ENCODE measurements around the gene CFAP61. TPM values are rescaled to one million over a fixed set of nuclear protein-coding genes. Genes with fewer than 3 reads are reported as not detected.
"Not testable (repeated sequence)": the region's sequence is repeated elsewhere in the genome, so short reads cannot be mapped to it uniquely, and the experiment has no call there.

CFAP61 gene
- total RNA-seq, 6 experiments from 2014 or later: 0.26 TPM; not detected in 5

DNA sequence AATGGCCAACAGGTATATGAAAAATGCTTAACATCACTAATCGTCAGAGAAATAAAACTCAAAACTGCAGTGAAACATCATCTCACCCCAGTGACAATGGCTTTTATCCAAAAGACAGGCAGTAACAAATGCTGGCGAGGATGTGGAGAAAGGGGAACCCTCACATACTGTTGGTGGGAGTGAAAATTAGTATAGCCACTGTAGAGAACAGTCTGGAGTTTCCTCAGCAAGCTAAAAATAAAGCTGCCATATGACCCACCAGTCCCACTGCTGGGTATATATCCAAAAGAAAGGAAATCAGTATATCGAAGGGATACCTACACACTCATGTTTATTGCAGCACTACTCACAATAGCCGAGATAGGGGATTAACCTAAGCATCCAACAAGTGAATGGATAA, 292.1 kb downstream of the CFAP61 start:
- Mint-ChIP-seq H3K9me3 (no peaks in the 10 kb centered on the region), H3K4me3 (no peak overlapping the region), H3K27me3 (ENCODE audit: insufficient read depth) (peaks cover 11% of the 10 kb centered on the region), H3K36me3 (ENCODE audit: low read depth) (no peaks in the 10 kb centered on the region), H3K4me1 (ENCODE audit: low read depth) (peaks cover 5% of the 10 kb centered on the region; the same call in 1 of the 2 replicates), H3K27ac (no peak overlapping the region)
- TF ChIP-seq CTCF (IDR thresholded peaks at IDR 0.05): no peak
- no peak for DNase-seq

DNA sequence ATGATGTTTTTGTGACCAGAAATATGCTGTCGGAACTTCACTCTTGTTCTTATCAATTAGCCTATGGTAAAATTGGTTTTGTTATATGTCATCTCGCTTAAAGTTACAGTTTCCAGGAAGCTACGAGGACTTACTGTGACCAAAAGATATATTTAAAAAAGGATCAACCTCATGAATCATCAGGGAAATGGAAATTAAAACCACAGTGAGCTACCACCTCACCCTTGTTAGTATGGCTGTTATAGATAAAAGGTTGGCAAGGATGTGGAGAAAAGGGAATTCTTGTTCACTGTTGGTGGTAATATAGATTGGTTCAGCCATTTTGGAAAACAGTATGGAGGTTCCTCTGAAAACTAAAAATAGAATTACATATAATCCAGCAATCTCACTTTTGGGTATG, 301.2 kb downstream of the CFAP61 start:
- DNase-seq: no peak
- no peaks in the 10 kb centered on the region for H3K4me1 Mint-ChIP-seq (ENCODE audit: low read depth)
- TF ChIP-seq CTCF (IDR thresholded peaks at IDR 0.05): no peak
- H3K36me3 Mint-ChIP-seq (ENCODE audit: low read depth): no peaks in the 10 kb centered on the region
- peaks cover 9% of the 10 kb centered on the region for H3K9me3 Mint-ChIP-seq
- no peaks in the 10 kb centered on the region; the same call in 1 of the 2 replicates for H3K27me3 Mint-ChIP-seq (ENCODE audit: insufficient read depth)
- no peak overlapping the region for H3K4me3 Mint-ChIP-seq
- H3K27ac Mint-ChIP-seq: no peak overlapping the region

- not testable (repeated sequence) for H3K36me3 Mint-ChIP-seq (ENCODE audit: low read depth); H3K4me1 Mint-ChIP-seq (ENCODE audit: low read depth); H3K9me3 Mint-ChIP-seq; H3K4me3 Mint-ChIP-seq; H3K27ac Mint-ChIP-seq; H3K27me3 Mint-ChIP-seq (ENCODE audit: insufficient read depth); DNase-seq
These were observed 303.2 kb downstream of the CFAP61 start for GRCh38 chr20:20355503-20355902.

DNA sequence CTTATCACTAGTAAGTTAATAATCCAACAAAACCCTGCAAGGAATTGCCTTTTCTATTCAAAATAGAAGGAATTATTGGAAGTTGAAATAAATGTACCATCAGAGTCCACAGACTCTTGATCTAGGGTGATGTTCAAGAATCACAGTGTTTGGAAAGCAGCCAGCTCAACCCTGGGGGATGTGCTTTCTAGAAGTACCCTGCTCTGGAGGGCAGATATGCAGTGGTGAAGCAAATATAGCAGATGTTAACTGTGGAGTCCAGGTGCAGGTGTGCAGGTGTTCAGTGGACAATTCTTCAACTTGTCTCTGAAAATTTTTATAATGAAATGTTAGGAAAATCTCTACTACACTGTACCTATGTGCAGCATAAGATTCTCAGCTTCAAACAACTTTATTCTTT, 306.5 kb downstream of the CFAP61 start:
- no peaks in the 10 kb centered on the region; the same call in 1 of the 2 replicates for H3K4me1 Mint-ChIP-seq (ENCODE audit: low read depth)
- no peak overlapping the region for H3K4me3 Mint-ChIP-seq
- no peak overlapping the region for H3K27ac Mint-ChIP-seq
- H3K27me3 Mint-ChIP-seq (ENCODE audit: insufficient read depth): peaks cover 23% of the 10 kb centered on the region
- no peaks in the 10 kb centered on the region for H3K36me3 Mint-ChIP-seq (ENCODE audit: low read depth)
- no peak for DNase-seq
- peaks cover 9% of the 10 kb centered on the region for H3K9me3 Mint-ChIP-seq
- TF ChIP-seq CTCF (IDR thresholded peaks at IDR 0.05): no peak

- Mint-ChIP-seq H3K4me3 (no peak overlapping the region), H3K27me3 (ENCODE audit: insufficient read depth) (peaks cover 27% of the 10 kb centered on the region), H3K27ac (no peak overlapping the region), H3K9me3 (peaks cover 5% of the 10 kb centered on the region; the same call in 1 of the 2 replicates), H3K36me3 (ENCODE audit: low read depth) (no peaks in the 10 kb centered on the region), H3K4me1 (ENCODE audit: low read depth) (no peaks in the 10 kb centered on the region; the same call in 1 of the 2 replicates)
- no peak for DNase-seq
- TF ChIP-seq CTCF (IDR thresholded peaks at IDR 0.05): no peak
These were observed 307.3 kb downstream of the CFAP61 start for GRCh38 chr20:20359628-20360027.

DNA sequence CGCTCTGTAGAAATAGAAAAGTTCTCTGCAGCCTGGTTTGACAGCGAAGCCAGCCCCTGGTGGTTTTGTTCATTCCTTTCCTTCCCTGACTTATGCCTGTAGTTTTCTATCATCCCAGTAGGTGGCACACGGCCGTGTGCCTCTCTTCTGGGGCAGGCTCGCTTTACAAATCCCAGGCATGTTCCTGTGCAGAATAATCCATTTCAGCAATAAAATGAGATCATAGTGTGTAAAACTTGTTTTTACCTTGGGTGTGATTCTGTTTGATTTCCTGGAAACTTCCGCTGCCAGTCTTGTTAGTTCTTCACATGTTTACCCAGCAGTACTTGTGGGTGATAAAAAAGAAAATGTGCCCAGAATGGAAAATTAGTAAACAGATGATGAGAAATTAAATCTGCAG, 308.1 kb downstream of the CFAP61 start:
- TF ChIP-seq CTCF (IDR thresholded peaks at IDR 0.05): peak; percentile 89
- Mint-ChIP-seq H3K27ac (no peak overlapping the region), H3K27me3 (ENCODE audit: insufficient read depth) (peaks cover 34% of the 10 kb centered on the region), H3K4me3 (no peak overlapping the region), H3K9me3 (no peaks in the 10 kb centered on the region), H3K36me3 (ENCODE audit: low read depth) (no peaks in the 10 kb centered on the region), H3K4me1 (ENCODE audit: low read depth) (no peaks in the 10 kb centered on the region; the same call in 1 of the 2 replicates)
- peak; percentile 56 for DNase-seq

All from HFFc6 (cell line).